ENCODE data around the gene RABGAP1.
A peak's percentile ranks its signal among the peaks of the same experiment; 100 is the strongest.

RABGAP1 gene

DNA sequence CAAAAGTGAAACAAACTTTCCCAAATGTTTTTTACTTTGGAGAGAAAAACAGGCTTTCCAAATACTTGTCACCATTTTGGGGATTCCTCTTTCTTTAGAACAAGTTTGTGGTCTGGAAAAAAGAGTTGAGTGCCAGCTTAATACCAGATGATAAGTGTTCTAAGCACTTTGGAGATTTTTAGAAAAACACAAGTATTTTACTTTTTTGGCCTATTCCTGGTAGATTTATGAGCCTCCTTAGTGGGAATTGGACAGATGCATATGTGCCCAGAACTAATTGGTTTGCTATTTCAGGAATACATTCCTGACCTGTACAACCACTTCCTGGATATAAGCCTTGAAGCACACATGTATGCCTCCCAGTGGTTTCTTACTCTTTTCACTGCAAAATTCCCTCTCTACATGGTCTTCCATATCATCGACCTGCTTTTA, 133.2 kb downstream of the RABGAP1 start:
- TF ChIP-seq, protein P1, sequence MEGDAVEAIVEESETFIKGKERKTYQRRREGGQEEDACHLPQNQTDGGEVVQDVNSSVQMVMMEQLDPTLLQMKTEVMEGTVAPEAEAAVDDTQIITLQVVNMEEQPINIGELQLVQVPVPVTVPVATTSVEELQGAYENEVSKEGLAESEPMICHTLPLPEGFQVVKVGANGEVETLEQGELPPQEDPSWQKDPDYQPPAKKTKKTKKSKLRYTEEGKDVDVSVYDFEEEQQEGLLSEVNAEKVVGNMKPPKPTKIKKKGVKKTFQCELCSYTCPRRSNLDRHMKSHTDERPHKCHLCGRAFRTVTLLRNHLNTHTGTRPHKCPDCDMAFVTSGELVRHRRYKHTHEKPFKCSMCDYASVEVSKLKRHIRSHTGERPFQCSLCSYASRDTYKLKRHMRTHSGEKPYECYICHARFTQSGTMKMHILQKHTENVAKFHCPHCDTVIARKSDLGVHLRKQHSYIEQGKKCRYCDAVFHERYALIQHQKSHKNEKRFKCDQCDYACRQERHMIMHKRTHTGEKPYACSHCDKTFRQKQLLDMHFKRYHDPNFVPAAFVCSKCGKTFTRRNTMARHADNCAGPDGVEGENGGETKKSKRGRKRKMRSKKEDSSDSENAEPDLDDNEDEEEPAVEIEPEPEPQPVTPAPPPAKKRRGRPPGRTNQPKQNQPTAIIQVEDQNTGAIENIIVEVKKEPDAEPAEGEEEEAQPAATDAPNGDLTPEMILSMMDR (IDR thresholded peaks at IDR 0.05; ENCODE audit: extremely low read depth, insufficient read depth, missing control alignments): no peak
- no peak for DNase-seq (ENCODE audit: low spot score)
- in situ Hi-C loops (cut with MboI; ENCODE audit: low pct_unique_long_range_greater_than_20kb, low sequenced_read_pairs, unreplicated experiment): no loop called here

DNA sequence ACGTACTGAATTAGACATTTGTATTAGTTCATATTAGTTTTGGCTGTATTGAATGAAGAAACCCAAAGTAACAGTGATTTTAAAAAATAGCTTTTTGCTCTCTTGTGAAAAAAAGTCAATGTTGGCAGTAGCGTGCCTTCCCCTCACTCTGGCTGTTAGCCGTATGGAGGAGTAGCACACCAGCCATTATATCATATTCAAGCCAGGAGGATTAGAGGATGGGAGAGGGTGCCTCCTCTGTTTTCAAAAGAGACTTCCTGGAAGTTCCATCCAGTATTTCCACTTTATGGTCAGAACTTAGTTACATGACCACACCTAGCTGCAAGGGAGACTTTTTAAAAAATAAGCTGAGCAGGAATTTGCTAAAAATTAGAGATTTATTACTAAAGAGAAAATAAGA, 133.8 kb downstream of the RABGAP1 start:
- TF ChIP-seq, protein P1 (IDR thresholded peaks at IDR 0.05; ENCODE audit: extremely low read depth, insufficient read depth, missing control alignments): no peak
- in situ Hi-C loops (cut with MboI; ENCODE audit: low pct_unique_long_range_greater_than_20kb, low sequenced_read_pairs, unreplicated experiment): no loop called here
- no peak for DNase-seq (ENCODE audit: low spot score)

DNA sequence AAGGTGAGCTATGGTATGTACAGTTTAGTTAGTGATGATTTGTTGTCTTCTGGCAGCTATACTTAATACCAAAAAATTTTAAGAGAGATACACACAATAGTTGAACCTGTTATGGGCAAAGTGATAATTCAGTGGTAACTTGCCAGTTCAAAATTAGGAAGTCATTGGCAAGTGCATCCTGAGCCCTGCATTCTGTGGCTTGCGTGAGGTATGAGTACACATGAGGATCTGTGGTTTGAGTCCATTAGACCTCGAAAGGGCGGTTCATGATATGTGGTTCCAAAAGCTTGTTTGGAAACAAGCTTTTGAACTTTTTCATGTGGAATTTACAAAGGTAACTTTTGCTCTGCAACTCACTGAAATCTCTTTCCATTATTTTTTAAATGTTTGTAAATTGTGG, 139.6 kb downstream of the RABGAP1 start:
- TF ChIP-seq, protein P1 (IDR thresholded peaks at IDR 0.05; ENCODE audit: extremely low read depth, insufficient read depth, missing control alignments): no peak
- in situ Hi-C loops (cut with MboI; ENCODE audit: low pct_unique_long_range_greater_than_20kb, low sequenced_read_pairs, unreplicated experiment): loop anchor here (5.0 to 10.0 kb wide), 2 partner anchors 144 to 272 kb away; no protein-coding TSS in a partner anchor
- no peak for DNase-seq (ENCODE audit: low spot score)

DNA sequence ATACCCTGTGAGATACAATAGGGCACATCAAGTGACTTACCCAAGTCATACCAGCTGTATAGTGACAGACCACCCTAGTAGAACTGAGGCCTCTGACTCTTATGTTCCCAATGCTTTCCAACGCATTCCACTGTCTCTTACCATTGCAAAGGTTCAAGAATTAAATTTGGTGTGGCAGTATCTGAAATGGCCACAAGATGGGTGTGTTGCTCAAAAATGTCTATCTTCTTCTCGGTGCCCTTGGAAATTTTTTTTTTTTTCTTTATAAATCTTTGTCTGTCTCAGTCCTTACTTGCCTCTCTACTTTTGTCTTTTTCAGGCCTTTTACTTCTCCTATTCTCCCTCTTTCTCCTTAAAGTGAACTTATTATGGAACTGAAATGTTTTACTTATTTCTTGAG, 141.0 kb downstream of the RABGAP1 start:
- no peak for DNase-seq (ENCODE audit: low spot score)
- in situ Hi-C loops (cut with MboI; ENCODE audit: low pct_unique_long_range_greater_than_20kb, low sequenced_read_pairs, unreplicated experiment): loop anchor here (5.0 to 10.0 kb wide), 2 partner anchors 143 to 270 kb away; no protein-coding TSS in a partner anchor
- TF ChIP-seq, protein P1 (IDR thresholded peaks at IDR 0.05; ENCODE audit: extremely low read depth, insufficient read depth, missing control alignments): peak; percentile 70

DNA sequence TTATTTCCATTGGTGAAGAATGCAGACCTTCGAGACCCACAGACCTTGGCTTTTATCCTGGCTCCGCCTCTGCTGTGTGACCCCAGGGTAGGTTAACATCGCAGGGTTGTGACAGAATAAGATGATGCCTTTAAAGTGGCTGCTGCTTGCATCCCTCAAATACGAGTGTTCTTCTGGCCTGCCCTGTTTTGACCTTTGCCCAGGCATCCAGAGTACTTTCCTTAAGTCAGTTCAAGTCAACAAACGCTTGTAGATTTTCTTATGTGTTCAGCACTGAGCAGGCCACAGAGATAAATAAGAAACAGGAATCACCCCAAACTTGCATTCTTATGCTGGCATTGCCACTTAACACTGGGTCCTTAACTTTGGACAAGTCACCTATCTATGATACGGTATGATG, 142.9 kb downstream of the RABGAP1 start:
- in situ Hi-C loops (cut with MboI; ENCODE audit: low pct_unique_long_range_greater_than_20kb, low sequenced_read_pairs, unreplicated experiment): loop anchor here (5.0 to 10.0 kb wide), 2 partner anchors 141 to 269 kb away; no protein-coding TSS in a partner anchor
- TF ChIP-seq, protein P1 (IDR thresholded peaks at IDR 0.05; ENCODE audit: extremely low read depth, insufficient read depth, missing control alignments): no peak
- DNase-seq (ENCODE audit: low spot score): no peak

DNA sequence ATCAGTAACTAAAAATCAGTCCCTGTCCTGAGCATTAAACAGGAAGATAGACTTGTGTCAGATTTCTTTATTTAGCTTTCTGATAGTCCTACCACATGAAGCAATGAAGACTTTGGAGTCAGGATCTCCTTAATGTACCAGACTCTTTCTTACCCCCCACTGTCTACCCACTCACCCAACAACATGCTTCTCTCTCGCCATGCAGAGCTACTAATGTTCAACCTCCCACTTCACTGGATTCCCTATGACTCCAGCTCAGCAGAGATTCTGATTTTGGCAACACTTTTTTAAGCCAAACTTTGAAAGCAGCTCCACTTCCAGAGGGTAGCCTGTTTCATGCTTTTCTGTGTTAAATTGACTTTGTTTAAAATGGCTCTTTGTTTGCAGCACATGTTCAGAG, 143.4 kb downstream of the RABGAP1 start:
- TF ChIP-seq, protein P1 (IDR thresholded peaks at IDR 0.05; ENCODE audit: extremely low read depth, insufficient read depth, missing control alignments): no peak
- in situ Hi-C loops (cut with MboI; ENCODE audit: low pct_unique_long_range_greater_than_20kb, low sequenced_read_pairs, unreplicated experiment): loop anchor here (5.0 to 10.0 kb wide), 2 partner anchors 141 to 268 kb away; no protein-coding TSS in a partner anchor
- no peak for DNase-seq (ENCODE audit: low spot score)

Measured in GM13977 (cell line).